IPS DF 19.7 (cell line): Measurements from ENCODE around the gene CROCC2.

ENCODE experiments used
- DNase-seq: peaks from one replicate; pipeline ENCODE4 v3.0.0-alpha.2; 2013; ENCODE audit warnings: low read depth, low spot score

The CROCC2 gene

GRCh38 chr2:241035818-241036396 lies 129.8 kb downstream of the CROCC2 start:
- no peak for DNase-seq

- DNase-seq, result no peak
Observed at GRCh38 chr2:241036397-241036963, 130.3 kb downstream of the CROCC2 start.

GRCh38 chr2:241036964-241037421 lies 130.9 kb downstream of the CROCC2 start:
- no peak for DNase-seq

- DNase-seq, result no peak
Observed at GRCh38 chr2:241037498-241037897, 131.4 kb downstream of the CROCC2 start.

DNA sequence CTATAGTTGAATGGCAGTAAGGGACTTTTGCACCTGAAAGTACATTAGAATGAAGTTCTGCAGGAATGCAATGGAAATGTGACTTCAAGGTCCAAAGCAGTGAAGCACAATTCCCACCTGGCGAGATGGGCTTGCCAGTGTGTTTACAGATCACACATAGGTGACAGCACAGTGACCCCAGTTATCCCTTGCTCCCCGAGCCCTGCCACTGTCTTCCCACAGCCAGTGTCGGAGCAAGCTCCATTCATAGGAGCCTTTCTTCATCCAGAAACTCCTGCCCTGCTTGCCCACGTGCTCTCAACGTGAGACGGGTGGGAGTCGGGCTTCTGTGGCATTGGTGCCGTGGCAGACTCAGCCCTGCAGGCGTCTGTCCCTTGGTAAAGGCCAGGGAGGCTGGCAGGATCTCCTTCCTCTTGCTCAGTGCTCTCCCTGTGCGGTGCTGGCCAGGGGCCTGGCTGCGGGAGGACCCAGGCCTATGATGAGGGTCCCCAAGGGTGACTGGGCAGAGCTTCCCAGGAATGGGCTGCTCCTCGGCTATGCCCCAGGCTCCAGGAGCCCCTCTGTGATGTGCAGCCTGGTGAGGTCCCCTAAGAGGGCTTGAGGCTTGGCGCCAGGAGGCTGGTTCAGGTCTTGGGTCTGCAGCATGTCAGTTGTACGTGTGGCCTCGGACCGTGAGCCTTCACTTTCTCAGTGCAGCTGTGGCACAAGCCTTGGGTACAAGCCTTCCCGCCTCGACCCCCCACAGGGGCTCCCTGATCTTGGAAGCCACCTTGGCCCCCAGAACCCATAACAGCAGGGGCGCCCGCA lies 132.4 kb downstream of the CROCC2 start:
- DNase-seq, result no peak

DNA sequence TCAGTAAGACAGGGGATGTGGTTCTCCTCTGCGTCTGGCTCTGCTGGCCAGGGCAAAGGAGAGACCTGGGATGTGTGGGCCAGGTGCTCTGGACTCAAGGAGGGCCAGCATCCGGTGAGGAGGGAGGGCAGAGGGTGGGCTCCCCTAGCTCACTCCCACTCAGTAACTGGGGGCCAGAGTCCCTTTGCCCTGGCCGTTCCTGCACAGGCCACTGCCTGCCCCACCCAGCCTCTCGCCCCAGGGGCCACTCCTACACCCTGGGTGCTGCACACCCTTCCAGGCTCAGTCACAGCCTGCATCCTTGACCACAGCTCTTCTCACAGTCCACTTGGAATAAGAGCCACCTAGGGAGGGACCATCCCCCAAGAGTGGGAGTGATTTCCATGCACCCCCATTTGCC lies 133.3 kb downstream of the CROCC2 start:
- DNase-seq, result no peak

DNA sequence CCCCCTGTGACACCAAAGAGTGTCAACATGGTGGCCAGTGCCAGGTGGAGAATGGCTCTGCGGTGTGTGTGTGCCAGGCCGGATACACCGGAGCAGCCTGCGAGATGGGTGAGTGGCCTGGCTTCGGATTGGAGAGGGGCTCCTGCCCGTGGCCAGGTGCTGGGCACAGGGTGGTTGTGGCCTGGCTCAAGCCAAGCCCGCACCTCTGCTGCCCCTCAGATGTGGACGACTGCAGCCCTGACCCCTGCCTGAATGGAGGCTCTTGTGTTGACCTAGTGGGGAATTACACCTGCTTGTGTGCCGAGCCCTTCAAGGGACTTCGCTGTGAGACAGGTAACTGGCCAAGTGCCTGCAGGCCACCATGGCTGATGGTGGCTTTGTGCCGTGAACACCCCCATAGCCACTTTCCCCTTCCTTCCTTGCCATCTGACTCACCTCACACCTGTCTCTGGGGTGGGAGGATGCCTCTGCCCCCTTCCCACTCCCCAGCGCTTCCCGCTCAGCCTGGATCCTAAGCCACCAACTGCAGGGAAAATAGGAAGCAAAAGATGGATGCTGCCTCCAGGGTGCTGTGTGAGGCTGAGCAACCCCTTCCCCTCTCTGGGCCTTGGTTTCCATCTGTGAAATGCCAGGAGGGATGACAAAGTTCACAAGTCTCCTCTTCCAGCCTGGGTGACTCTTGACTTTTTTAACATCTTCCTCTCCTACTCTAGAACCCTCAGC lies 134.1 kb downstream of the CROCC2 start:
- DNase-seq, result no peak

DNA sequence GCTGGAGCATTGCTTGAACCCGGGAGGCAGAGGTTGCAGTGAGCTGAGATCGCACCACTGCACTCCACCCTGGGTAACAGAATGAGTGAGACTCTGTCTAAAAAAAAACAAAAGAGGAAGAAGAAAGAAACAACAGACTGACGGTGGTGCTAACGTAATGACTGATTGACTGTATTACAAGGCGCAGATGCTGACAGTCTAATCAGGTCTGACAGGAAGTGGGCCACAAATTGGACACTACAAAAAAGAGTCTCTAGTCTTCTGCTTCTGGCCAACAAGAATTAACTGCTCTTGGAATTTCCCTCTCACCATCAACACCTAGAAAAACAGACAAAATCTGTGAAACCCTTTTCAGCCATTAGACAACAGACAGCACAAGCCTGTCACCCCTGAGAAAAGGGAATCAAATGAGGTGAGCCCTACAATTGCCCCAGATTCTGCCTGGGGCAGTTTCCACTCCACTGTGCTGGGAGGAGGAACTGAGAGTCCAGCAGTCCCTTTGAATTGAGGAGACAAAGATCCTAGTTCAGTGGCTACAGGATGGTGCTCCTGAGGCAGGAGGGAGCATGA lies 135.5 kb downstream of the CROCC2 start:
- DNase-seq, result no peak
